ENCODE results near the gene DHRS13. TPM values are rescaled to one million over a fixed set of nuclear protein-coding genes. Genes with fewer than 3 reads are reported as not detected.

Gene DHRS13
- total and polyA plus RNA-seq, 2 experiments from 2014 or later = 35.4 to 40.9 TPM

- Histone ChIP-seq H3K9me3 (ENCODE audit: low read depth) (no peaks in the 10 kb centered on the region), H3K27me3 (no peaks in the 10 kb centered on the region), H3K27ac (no peak overlapping the region), H3K4me3 (no peak overlapping the region), H3K4me1 (ENCODE audit: low read depth) (peaks cover 4% of the 10 kb centered on the region), H3K36me3 (no peaks in the 10 kb centered on the region)
- no peak for TF ChIP-seq CTCF (IDR thresholded peaks at IDR 0.05; ENCODE audit: low read depth, low read length)
- no peak for DNase-seq (ENCODE audit: low read depth in 1 of 2, low spot score in 1 of 2)
Measured at GRCh38 chr17:28871056-28871579, 31.8 kb downstream of the DHRS13 start.

DNA sequence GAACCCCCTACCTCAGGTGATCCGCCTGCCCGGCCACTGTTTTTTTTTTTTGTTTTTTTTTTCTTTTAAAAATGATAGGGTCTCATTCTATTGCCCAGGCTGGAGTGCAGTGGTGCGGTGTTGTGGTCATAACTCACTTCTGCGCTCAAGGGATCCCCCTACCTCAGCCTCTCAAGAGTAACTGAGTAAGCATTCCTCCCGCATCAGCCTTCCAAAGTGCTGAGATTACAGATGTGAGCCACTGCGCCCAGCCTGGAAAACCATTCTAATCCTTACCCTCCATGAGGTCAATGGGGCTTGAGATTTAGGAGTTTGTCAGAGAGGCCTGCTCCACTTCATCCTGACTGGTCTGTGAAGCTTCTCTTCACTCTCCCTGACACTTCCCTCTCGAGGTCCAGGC lies 35.6 kb downstream of the DHRS13 start:
- Histone ChIP-seq H3K4me3 (no peak overlapping the region), H3K27me3 (no peaks in the 10 kb centered on the region), H3K36me3 (no peaks in the 10 kb centered on the region), H3K27ac (no peak overlapping the region), H3K9me3 (ENCODE audit: low read depth) (no peaks in the 10 kb centered on the region), H3K4me1 (ENCODE audit: low read depth) (no peaks in the 10 kb centered on the region)
- no peak for DNase-seq (ENCODE audit: low read depth in 1 of 2, low spot score in 1 of 2)
- no peak for TF ChIP-seq CTCF (IDR thresholded peaks at IDR 0.05; ENCODE audit: low read depth, low read length)

- DNase-seq (ENCODE audit: low read depth in 1 of 2, low spot score in 1 of 2) = peak in 1 of 2 donors; percentile 14
- H3K27me3 ChIP-seq = no peaks in the 10 kb centered on the region
- H3K9me3 ChIP-seq (ENCODE audit: low read depth) = no peaks in the 10 kb centered on the region
- H3K4me1 ChIP-seq (ENCODE audit: low read depth) = no peaks in the 10 kb centered on the region
- no peak for TF ChIP-seq CTCF (IDR thresholded peaks at IDR 0.05; ENCODE audit: low read depth, low read length)
- no peak overlapping the region for H3K27ac ChIP-seq
- no peaks in the 10 kb centered on the region for H3K36me3 ChIP-seq
- H3K4me3 ChIP-seq = no peak overlapping the region
Measured at GRCh38 chr17:28865946-28866752, 36.7 kb downstream of the DHRS13 start.

- Histone ChIP-seq H3K27ac (no peak overlapping the region), H3K4me1 (ENCODE audit: low read depth) (no peaks in the 10 kb centered on the region), H3K27me3 (no peaks in the 10 kb centered on the region), H3K36me3 (peaks cover 3% of the 10 kb centered on the region), H3K9me3 (ENCODE audit: low read depth) (no peaks in the 10 kb centered on the region), H3K4me3 (no peak overlapping the region)
- peak in 1 of 2 donors; percentile 11 for DNase-seq (ENCODE audit: low read depth in 1 of 2, low spot score in 1 of 2)
- TF ChIP-seq CTCF (IDR thresholded peaks at IDR 0.05; ENCODE audit: low read depth, low read length) = no peak
Measured at GRCh38 chr17:28864991-28865849, 37.7 kb downstream of the DHRS13 start.

- H3K4me3 ChIP-seq = no peak overlapping the region
- H3K36me3 ChIP-seq = peaks cover 6% of the 10 kb centered on the region
- H3K9me3 ChIP-seq (ENCODE audit: low read depth) = no peaks in the 10 kb centered on the region
Measured at GRCh38 chr17:28863953-28864352, 38.9 kb downstream of the DHRS13 start.

More at GRCh38 chr17:28863953-28864352, 38.9 kb downstream of the DHRS13 start:
- Histone ChIP-seq H3K27me3 (no peaks in the 10 kb centered on the region), H3K27ac (no peak overlapping the region), H3K4me1 (ENCODE audit: low read depth) (no peaks in the 10 kb centered on the region)
- no peak for TF ChIP-seq CTCF (IDR thresholded peaks at IDR 0.05; ENCODE audit: low read depth, low read length)
- no peak for DNase-seq (ENCODE audit: low read depth in 1 of 2, low spot score in 1 of 2)

All from cardiac muscle cell (in vitro differentiated cells and primary cell).